Epithelial cell of esophagus (primary cell): Measurements from ENCODE around the gene PPP1R8.
A peak's percentile ranks its signal among the peaks of the same experiment; 100 is the strongest.
"Not testable (repeated sequence)": the region's sequence is repeated elsewhere in the genome, so short reads cannot be mapped to it uniquely, and the experiment has no call there.

Source experiments
- DNase-seq: peaks from one replicate; pipeline ENCODE4 v3.0.0; 2010; ENCODE audit warnings: low read depth
- H3K4me3 ChIP-seq: 2 replicates; pipeline ENCODE4 v1.5.1; 2011; ENCODE audit warnings: mild to moderate bottlenecking, low read length, control low read depth
- TF ChIP-seq, protein P1 (sequence below): IDR thresholded peaks from 2 replicates; pipeline ENCODE4 v1.5.1; 2011; ENCODE audit warnings: low read depth, mild to moderate bottlenecking, low read length, control low read depth, inconsistent platforms; ENCODE audit not compliant: insufficient read depth; ENCODE audit errors: missing control alignments

The PPP1R8 gene

GRCh38 chr1:27816921-27817630 lies 13.5 kb upstream of the PPP1R8 start:
- H3K4me3 ChIP-seq = no peak overlapping the region
- DNase-seq = no peak
- TF ChIP-seq, protein P1, sequence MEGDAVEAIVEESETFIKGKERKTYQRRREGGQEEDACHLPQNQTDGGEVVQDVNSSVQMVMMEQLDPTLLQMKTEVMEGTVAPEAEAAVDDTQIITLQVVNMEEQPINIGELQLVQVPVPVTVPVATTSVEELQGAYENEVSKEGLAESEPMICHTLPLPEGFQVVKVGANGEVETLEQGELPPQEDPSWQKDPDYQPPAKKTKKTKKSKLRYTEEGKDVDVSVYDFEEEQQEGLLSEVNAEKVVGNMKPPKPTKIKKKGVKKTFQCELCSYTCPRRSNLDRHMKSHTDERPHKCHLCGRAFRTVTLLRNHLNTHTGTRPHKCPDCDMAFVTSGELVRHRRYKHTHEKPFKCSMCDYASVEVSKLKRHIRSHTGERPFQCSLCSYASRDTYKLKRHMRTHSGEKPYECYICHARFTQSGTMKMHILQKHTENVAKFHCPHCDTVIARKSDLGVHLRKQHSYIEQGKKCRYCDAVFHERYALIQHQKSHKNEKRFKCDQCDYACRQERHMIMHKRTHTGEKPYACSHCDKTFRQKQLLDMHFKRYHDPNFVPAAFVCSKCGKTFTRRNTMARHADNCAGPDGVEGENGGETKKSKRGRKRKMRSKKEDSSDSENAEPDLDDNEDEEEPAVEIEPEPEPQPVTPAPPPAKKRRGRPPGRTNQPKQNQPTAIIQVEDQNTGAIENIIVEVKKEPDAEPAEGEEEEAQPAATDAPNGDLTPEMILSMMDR = no peak

DNA sequence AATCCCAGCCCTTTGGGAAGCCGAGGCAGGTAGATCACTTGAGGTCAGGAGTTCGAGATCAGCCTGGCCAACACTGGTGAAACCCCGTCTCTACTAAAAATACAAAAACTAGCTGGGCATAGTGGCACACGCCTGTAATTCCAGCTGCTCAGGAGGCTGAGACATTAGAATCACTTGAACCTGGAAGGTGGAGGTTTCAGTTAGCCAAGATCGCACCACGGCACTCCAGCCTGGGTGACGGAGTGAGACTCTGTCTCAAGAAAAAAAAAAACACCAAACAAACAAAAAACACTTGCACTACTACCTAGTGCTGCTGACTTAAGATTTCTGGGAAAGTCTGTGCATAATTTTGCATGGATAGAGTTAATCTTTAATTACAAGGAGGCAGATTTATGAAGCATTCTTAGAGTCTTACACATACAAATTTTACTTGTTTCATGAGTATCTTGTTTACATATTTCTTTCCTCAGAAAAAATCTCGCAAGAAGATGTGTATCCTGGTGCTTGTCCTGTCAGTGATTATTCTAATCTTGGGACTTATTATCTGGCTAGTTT lies 8.7 kb upstream of the PPP1R8 start:
- H3K4me3 ChIP-seq = no peak overlapping the region
- TF ChIP-seq, protein P1 = no peak
- DNase-seq = no peak

- TF ChIP-seq, protein P1 = no peak
- H3K4me3 ChIP-seq = no peak overlapping the region
- DNase-seq = no peak
Measured at GRCh38 chr1:27823784-27824183, 6.8 kb upstream of the PPP1R8 start.

- no peak overlapping the region for H3K4me3 ChIP-seq
- no peak for DNase-seq
- TF ChIP-seq, protein P1 = no peak
Measured at GRCh38 chr1:27824411-27824810, 6.2 kb upstream of the PPP1R8 start.

GRCh38 chr1:27829339-27829960 lies 1.1 kb upstream of the PPP1R8 start:
- DNase-seq, H3K4me3 ChIP-seq: not testable (repeated sequence)

DNA sequence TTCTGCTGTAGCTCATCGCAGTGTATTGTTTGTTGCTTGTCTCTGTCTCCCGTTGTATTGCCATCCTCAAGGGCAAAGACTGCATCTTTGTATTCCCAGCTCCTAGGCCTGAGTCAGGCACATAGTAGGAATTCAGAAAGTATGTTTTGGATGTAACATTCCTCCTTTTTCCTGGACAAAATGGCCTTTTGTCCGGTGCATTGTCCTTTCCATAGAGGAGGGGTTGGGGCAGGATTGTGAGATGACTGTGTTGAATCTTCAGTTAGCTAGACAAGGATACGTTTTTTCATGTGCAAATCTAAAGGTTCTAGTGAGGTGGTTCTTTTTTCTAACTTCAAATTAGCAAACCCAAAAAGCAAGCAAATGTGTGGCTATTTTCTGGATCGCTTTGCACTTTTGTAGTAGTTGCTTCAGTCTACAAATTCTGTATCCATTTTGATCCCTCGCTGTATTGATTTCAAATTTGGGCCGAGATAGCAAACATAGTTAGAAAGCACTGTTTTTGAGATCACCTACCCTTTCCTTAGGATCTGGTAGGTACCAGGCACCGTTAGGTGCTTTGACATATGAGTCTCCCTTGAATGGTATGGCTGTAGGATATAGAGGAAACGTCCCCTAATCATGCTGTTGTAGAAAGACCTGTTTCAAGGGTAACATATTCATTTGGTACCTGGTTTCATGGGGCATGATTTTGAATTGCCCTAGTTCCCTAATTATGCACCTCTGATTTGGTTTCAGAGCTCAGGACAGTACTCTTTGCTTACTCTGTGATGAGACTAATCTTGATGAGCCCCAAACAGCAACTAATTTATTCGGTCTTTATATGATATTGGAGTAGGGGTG lies 1.2 kb downstream of the PPP1R8 start:
- no peak for DNase-seq
- TF ChIP-seq, protein P1 = no peak
- H3K4me3 ChIP-seq = peak overlapping the region; percentile 96

DNA sequence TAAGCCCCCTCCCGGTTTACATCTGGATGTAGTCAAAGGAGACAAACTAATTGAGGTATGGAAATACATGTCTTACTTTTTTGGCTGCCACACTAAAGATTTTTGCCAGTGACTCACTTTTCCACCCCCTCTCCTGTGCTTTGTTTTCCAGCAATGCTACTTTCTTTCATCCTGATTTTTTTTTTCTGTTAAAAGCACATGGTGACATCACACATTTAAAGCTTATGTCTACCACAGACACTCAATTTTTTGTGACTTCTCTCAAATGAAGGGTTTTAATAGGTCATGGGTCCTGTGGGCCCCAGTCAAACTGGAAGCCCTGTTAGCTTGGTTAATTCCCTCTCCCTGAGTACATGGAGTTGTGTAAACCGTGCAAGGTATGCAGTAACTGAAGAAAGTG lies 2.2 kb downstream of the PPP1R8 start:
- TF ChIP-seq, protein P1 = no peak
- peak; percentile 43 for DNase-seq
- no peak overlapping the region for H3K4me3 ChIP-seq
